22Rv1 (cell line): ENCODE measurements around the gene SLC6A11.

Experiments used
- ZFX ChIP-seq: fragments of 450-650 bp; IDR thresholded peaks from 2 replicates; pipeline ENCODE4 v1.6.1; 2017; ENCODE audit warnings: antibody characterized with exemption, borderline replicate concordance
- TF ChIP-seq, protein P1 (sequence below): fragments of 450-650 bp; IDR thresholded peaks from 2 replicates; pipeline ENCODE4 v1.5.1; 2017; ENCODE audit warnings: mild to moderate bottlenecking

DNA sequence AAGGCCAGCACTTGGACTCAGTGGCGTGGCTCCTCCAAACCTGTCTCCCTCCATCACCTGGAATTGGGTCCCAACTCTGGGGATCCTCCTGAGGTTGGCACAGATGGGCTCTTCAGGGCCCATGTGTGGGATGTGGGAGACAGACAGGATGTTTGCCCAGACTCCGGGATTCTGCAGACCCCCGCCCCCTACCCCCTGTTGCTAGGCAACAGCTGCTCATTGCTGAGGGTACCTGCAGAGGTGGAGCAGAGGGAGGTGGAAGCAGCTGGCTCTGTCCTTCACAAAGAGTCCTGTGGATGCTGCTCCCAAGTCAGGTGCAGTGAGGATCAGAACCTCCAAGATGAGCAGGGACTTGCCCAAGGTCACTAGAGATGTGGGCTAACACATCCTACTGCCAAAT is 136.5 kb downstream of the SLC6A11 start:
- TF ChIP-seq, protein P1, sequence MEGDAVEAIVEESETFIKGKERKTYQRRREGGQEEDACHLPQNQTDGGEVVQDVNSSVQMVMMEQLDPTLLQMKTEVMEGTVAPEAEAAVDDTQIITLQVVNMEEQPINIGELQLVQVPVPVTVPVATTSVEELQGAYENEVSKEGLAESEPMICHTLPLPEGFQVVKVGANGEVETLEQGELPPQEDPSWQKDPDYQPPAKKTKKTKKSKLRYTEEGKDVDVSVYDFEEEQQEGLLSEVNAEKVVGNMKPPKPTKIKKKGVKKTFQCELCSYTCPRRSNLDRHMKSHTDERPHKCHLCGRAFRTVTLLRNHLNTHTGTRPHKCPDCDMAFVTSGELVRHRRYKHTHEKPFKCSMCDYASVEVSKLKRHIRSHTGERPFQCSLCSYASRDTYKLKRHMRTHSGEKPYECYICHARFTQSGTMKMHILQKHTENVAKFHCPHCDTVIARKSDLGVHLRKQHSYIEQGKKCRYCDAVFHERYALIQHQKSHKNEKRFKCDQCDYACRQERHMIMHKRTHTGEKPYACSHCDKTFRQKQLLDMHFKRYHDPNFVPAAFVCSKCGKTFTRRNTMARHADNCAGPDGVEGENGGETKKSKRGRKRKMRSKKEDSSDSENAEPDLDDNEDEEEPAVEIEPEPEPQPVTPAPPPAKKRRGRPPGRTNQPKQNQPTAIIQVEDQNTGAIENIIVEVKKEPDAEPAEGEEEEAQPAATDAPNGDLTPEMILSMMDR, result no peak
- TF ChIP-seq ZFX, result no peak
